OCI-LY1 (cell line): Measurements from ENCODE around the gene CXCL10.

Experiments used
- CTCF ChIP-seq: fragments of 200-600 bp; sonication (generic), shearing (Covaris generic); IDR thresholded peaks from 2 replicates; pipeline ENCODE4 v1.5.1; 2017; ENCODE audit warnings: mild to moderate bottlenecking, antibody characterized with exemption, low read length, moderate library complexity, mixed read lengths
- EZH2 ChIP-seq: fragments of 200-600 bp; sonication (generic), shearing (Covaris generic); IDR thresholded peaks from 2 replicates; pipeline ENCODE4 v1.8.0; 2017; ENCODE audit warnings: borderline replicate concordance, mixed run types, mild to moderate bottlenecking, antibody characterized with exemption, low read length, moderate library complexity, mixed read lengths

- no peak for TF ChIP-seq EZH2
- TF ChIP-seq CTCF: no peak
Observed at GRCh38 chr4:75980576-75980975, 42.7 kb downstream of the CXCL10 start.
